ES-I3 (cell line): ENCODE measurements around the gene TP73.

ENCODE experiments used
- H3K36me3 ChIP-seq: 2 replicates; pipeline ENCODE4 v1.6.1; 2013; ENCODE audit warnings: mild to moderate bottlenecking, low read length, control low read depth, moderate library complexity; ENCODE audit not compliant: insufficient read depth
- H3K4me1 ChIP-seq: 2 replicates; pipeline ENCODE4 v1.6.1; 2013; ENCODE audit warnings: mild to moderate bottlenecking, control low read depth, low read length; ENCODE audit not compliant: insufficient read depth
- H3K9ac ChIP-seq: 2 replicates; pipeline ENCODE4 v1.6.1; 2013; ENCODE audit warnings: low read depth, mild to moderate bottlenecking, low read length, moderate library complexity
- H3K9me3 ChIP-seq: 2 replicates; pipeline ENCODE4 v1.6.1; 2013; ENCODE audit warnings: mild to moderate bottlenecking, low read length, moderate library complexity; ENCODE audit not compliant: control insufficient read depth, insufficient read depth

Gene TP73

GRCh38 chr1:3683197-3683596, 30.9 kb downstream of the TP73 start:
- Histone ChIP-seq H3K4me1 (peaks cover 6% of the 10 kb centered on the region; the same call in 1 of the 2 replicates), H3K9me3 (no peaks in the 10 kb centered on the region), H3K9ac (no peak overlapping the region), H3K36me3 (no peaks in the 10 kb centered on the region)

GRCh38 chr1:3683992-3684391, 31.7 kb downstream of the TP73 start:
- no peak overlapping the region for H3K9ac ChIP-seq
- H3K9me3 ChIP-seq: no peaks in the 10 kb centered on the region
- peaks cover 11% of the 10 kb centered on the region; the same call in 1 of the 2 replicates for H3K4me1 ChIP-seq
- H3K36me3 ChIP-seq: no peaks in the 10 kb centered on the region

- Histone ChIP-seq H3K9me3 (no peaks in the 10 kb centered on the region), H3K4me1 (peaks cover 16% of the 10 kb centered on the region; the same call in 1 of the 2 replicates), H3K36me3 (no peaks in the 10 kb centered on the region), H3K9ac (no peak overlapping the region)
Measured at GRCh38 chr1:3685222-3685621, 32.9 kb downstream of the TP73 start.

- Histone ChIP-seq H3K9ac (no peak overlapping the region), H3K9me3 (no peaks in the 10 kb centered on the region), H3K36me3 (no peaks in the 10 kb centered on the region), H3K4me1 (peaks cover 16% of the 10 kb centered on the region; the same call in 1 of the 2 replicates)
Measured at GRCh38 chr1:3685906-3686305, 33.6 kb downstream of the TP73 start.

DNA sequence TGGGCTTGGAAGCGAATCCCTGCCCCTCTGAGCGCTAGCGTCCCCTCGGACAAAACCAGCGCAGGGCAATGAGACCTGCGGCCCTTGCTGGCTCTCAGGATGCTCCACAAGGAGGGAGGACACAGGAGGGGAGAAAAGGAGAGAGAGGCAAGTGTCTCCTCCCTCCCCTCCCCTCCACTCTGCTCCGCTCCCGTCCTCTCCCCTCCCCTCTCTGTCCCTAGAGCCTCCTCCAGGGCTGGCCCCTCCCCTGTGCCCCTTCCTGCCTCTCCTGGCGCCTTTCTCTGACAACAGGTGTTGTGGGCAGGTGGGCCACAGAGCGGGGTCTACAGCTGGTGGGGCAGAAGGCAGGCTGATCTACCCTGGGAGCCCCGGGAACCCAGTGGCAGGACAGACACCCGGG, 35.2 kb downstream of the TP73 start:
- Histone ChIP-seq H3K9me3 (no peaks in the 10 kb centered on the region), H3K4me1 (peaks cover 16% of the 10 kb centered on the region; the same call in 1 of the 2 replicates), H3K36me3 (no peaks in the 10 kb centered on the region), H3K9ac (no peak overlapping the region)

DNA sequence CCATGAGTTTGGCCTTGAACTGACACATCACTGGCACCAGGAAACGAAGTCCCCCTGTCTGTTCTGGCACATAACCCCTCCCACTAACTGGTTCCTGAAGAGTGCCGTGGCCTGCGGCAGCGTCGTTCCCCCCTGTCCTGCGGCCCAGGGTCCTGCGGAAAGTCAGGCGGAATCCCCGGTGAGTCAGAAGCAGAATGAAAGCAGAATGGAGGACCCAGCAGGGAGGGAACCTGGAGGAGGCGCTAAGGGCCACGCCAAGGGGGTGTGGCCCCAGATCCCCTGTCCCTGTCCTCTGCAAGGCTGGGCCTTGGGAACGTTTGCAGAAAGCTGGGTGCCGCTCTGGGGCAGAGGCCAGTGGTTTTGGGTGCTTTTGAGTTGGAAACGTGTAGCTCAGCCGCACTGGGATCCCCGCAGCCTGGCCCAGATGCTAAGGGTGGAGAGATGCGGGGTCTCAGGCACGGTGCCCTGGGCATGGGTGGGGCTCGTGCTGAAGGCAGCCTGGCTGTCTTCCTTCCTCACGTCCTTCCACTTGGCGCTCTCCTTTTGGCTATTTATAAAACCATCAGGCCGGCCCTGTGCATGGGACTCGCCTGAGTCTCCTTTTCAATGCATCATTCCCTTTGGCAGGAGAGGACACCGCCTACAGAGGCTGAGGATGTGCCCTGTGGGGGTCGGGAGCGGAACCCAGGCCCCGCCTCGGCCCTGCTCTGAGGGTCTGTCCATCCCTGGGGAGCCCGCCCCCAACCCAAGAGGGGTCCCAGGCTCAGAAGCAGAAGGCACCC, 36.2 kb downstream of the TP73 start:
- peaks cover 16% of the 10 kb centered on the region; the same call in 1 of the 2 replicates for H3K4me1 ChIP-seq
- H3K36me3 ChIP-seq: no peaks in the 10 kb centered on the region
- H3K9ac ChIP-seq: no peak overlapping the region
- no peaks in the 10 kb centered on the region for H3K9me3 ChIP-seq

- Histone ChIP-seq H3K4me1 (peaks cover 16% of the 10 kb centered on the region; the same call in 1 of the 2 replicates), H3K9me3 (no peaks in the 10 kb centered on the region), H3K9ac (no peak overlapping the region), H3K36me3 (no peaks in the 10 kb centered on the region)
Measured at GRCh38 chr1:3689138-3689750, 36.9 kb downstream of the TP73 start.

DNA sequence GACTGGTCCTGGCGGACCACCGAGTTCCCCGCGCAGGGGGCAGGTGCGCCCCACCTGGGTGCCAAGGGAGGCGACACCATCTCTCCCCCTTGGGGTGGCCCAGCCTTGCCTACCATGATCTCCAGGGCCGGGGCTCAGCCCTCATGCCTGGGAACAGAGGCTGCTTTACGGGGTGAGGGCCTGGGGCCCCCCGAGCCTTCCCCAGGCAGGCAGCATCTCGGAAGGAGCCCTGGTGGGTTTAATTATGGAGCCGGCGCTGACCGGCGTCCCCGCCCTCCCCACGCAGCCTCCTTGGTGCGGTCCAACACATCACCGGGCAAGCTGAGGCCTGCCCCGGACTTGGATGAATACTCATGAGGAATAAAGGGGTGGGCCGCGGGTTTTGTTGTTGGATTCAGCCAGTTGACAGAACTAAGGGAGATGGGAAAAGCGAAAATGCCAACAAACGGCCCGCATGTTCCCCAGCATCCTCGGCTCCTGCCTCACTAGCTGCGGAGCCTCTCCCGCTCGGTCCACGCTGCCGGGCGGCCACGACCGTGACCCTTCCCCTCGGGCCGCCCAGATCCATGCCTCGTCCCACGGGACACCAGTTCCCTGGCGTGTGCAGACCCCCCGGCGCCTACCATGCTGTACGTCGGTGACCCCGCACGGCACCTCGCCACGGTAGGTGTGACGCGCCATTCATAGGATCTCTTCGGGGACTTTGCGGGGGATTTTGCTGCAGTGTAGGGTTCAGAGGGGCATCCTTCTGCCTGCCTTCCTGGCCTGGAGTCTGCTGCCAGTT, 38.2 kb downstream of the TP73 start:
- Histone ChIP-seq H3K9ac (no peak overlapping the region), H3K4me1 (peaks cover 16% of the 10 kb centered on the region; the same call in 1 of the 2 replicates), H3K9me3 (no peaks in the 10 kb centered on the region), H3K36me3 (no peaks in the 10 kb centered on the region)

GRCh38 chr1:3691421-3692204, 39.3 kb downstream of the TP73 start:
- Histone ChIP-seq H3K9ac (no peak overlapping the region), H3K36me3 (no peaks in the 10 kb centered on the region), H3K4me1 (peaks cover 16% of the 10 kb centered on the region; the same call in 1 of the 2 replicates), H3K9me3 (no peaks in the 10 kb centered on the region)

- Histone ChIP-seq H3K4me1 (peaks cover 16% of the 10 kb centered on the region; the same call in 1 of the 2 replicates), H3K9ac (no peak overlapping the region), H3K36me3 (no peaks in the 10 kb centered on the region), H3K9me3 (no peaks in the 10 kb centered on the region)
Measured at GRCh38 chr1:3692598-3692997, 40.3 kb downstream of the TP73 start.

GRCh38 chr1:3693321-3693720, 41.0 kb downstream of the TP73 start:
- no peaks in the 10 kb centered on the region for H3K36me3 ChIP-seq
- no peaks in the 10 kb centered on the region for H3K9me3 ChIP-seq
- no peak overlapping the region for H3K9ac ChIP-seq
- H3K4me1 ChIP-seq: peaks cover 10% of the 10 kb centered on the region; the same call in 1 of the 2 replicates

DNA sequence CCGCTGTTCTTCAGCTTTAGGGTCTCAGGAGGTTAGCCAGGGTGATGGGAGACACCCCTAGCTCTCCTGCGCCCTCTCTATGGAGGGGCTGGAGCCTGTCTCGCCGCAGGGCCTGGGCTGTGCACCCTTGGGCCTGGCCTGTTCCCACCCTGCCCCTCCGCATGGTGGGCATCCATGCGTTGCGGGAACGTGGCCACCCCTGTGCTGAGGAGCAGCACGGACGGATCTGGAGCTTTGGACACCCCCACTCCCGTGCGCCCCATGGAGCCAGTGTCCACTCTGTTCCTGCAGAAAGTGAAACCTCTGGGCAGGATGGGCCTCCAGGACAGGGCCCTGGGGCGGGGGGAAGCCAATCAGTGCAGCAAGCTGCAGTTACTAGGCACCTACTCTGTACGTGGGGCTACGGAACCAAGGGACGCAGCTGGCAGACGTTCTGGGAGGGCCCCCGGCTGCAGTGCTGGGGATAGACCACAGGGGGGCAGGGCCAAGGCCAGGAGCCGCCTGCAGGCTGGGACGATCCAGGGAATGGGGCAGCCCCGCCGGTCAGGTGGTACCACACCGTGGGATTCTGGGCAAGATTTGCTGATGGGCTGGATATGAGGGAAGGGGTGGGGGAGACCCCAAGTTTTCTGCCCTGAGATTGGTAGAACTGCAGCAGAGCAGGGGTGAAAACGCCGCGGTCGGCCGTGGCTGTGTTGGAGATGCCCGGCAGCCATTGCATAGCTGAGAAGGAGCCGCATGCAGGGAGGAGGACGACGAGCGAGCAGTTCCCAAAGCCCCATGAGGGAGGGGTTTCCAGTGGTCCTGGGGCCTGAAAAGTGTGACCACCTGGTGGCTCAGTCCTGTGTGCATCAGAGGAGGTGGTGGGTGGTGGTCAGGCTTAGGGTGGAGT, 43.3 kb downstream of the TP73 start:
- Histone ChIP-seq H3K9ac (no peak overlapping the region), H3K4me1 (no peaks in the 10 kb centered on the region), H3K9me3 (no peaks in the 10 kb centered on the region), H3K36me3 (no peaks in the 10 kb centered on the region)

- Histone ChIP-seq H3K9me3 (no peaks in the 10 kb centered on the region), H3K9ac (no peak overlapping the region), H3K4me1 (no peaks in the 10 kb centered on the region), H3K36me3 (no peaks in the 10 kb centered on the region)
Measured at GRCh38 chr1:3696689-3697088, 44.4 kb downstream of the TP73 start.
